Left ventricle myocardium inferior (tissue), 1 donor: ENCODE data around the gene SYT11. TPM values are rescaled to one million over a fixed set of nuclear protein-coding genes. Genes with fewer than 3 reads are reported as not detected.

Source experiments
- DNase-seq: peaks from one replicate; pipeline ENCODE4 v3.0.0-alpha.2; 2020
- H3K27ac ChIP-seq: fragments of 200-600 bp; replicated peaks from 2 replicates; pipeline ENCODE4 v1.8.0; 2021
- H3K27me3 ChIP-seq: fragments of 200-600 bp; 2 replicates; pipeline ENCODE4 v1.8.0; 2021; ENCODE audit warnings: low read depth
- H3K36me3 ChIP-seq: fragments of 200-600 bp; 2 replicates; pipeline ENCODE4 v1.8.0; 2021
- H3K4me1 ChIP-seq: fragments of 200-600 bp; 2 replicates; pipeline ENCODE4 v1.8.0; 2021
- H3K4me3 ChIP-seq: fragments of 200-600 bp; 2 replicates; pipeline ENCODE4 v1.8.0; 2021; ENCODE audit warnings: mild to moderate bottlenecking, moderate library complexity
- H3K9me3 ChIP-seq: fragments of 200-600 bp; replicated peaks from 2 replicates; pipeline ENCODE4 v1.8.0; 2021
- CTCF ChIP-seq: fragments of 200-600 bp; IDR thresholded peaks from 2 replicates; pipeline ENCODE4 v1.8.0; 2021; ENCODE audit warnings: antibody characterized with exemption, mild to moderate bottlenecking, borderline replicate concordance
- intact Hi-C: fragments of 100-400 bp; cut with micrococcal nuclease; formaldehyde crosslinking; loops from one replicate; pipeline ENCODE4 v1.11.0; 2022
- total RNA-seq: library from RNA; stranded (reverse); fragmentation: NEBNext Ultra II Directional; extraction: Animal tissue kit (Norgen Biotek cat#: 25700); gene quantifications from one replicate; pipeline ENCODE4 v1.2.1, GENCODE V29; 2021
- donor health status: DM: no; HTN: yes; CAD: no; lungs with severe emphysema.

Gene SYT11
- total RNA-seq, 1 donor from 2014 or later = 11.1 TPM

DNA sequence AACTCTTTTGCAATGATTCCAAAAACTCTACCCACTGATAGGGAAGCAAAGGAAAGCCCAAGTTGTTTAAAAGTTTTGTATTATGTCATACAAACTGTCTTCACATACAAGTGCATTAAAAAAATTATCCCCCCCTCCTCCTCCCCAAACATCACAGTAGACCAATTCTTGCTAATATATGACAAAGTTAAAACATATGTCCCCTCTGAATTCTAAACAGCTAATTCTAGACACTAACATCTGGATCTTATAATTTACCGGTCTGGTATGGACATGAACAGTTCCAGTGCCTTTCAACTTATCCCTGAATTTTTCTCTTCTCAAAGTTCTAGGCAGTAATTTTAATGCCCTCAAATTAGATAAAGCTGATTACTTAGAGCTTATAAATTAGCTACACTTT lies 38.4 kb downstream of the SYT11 start:
- no peaks in the 10 kb centered on the region for H3K9me3 ChIP-seq
- peaks cover 61% of the 10 kb centered on the region for H3K36me3 ChIP-seq
- no peak for DNase-seq
- H3K27me3 ChIP-seq = no peaks in the 10 kb centered on the region
- no peak overlapping the region for H3K4me3 ChIP-seq
- intact Hi-C loops = no loop called here
- peaks cover 13% of the 10 kb centered on the region for H3K4me1 ChIP-seq
- H3K27ac ChIP-seq = no peak overlapping the region
- TF ChIP-seq CTCF = no peak

DNA sequence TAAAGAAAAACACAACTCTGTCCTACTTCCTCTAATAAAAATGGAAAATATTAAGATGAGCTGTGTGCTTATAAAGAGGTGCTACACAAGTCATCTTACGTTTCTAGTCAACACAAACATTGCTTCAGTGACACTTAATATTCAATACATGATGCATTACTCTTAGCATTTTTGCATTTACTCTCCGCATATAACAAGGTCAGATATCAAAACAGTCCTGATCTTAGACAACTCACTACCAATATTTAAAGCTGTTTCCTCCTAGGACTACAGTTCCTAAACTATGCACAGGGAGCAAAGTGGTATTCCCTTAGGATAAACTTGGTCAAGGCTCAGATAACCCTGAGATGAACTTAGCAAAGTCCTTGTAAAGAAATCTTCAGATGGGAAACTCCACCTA lies 39.5 kb downstream of the SYT11 start:
- H3K4me3 ChIP-seq = no peak overlapping the region
- TF ChIP-seq CTCF = no peak
- peaks cover 3% of the 10 kb centered on the region for H3K4me1 ChIP-seq
- intact Hi-C loops = no loop called here
- DNase-seq = no peak
- H3K9me3 ChIP-seq = no peaks in the 10 kb centered on the region
- no peak overlapping the region for H3K27ac ChIP-seq
- no peaks in the 10 kb centered on the region for H3K27me3 ChIP-seq
- peaks cover 73% of the 10 kb centered on the region for H3K36me3 ChIP-seq

DNA sequence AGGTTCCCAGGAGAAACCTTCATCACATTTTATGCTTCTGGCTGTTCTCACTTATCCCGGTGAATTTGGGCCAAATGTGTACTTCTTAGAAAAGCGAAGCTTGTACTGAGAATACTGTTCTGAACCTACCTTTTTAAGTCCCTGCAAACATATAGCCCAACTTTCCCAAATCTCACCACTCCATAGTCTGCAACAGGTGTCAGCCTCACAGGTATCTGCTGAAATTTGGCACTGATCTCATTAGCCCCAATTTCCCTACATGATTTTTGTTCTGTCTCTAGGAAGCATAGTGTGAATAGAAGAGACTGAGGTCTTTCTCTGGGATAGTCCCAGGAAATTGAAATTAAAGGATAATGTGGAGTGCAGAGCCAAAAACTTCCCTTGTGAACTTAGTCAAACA lies 40.3 kb downstream of the SYT11 start:
- DNase-seq = no peak
- intact Hi-C loops = no loop called here
- no peak for TF ChIP-seq CTCF
- no peaks in the 10 kb centered on the region for H3K27me3 ChIP-seq
- H3K4me1 ChIP-seq = no peaks in the 10 kb centered on the region
- no peak overlapping the region for H3K4me3 ChIP-seq
- no peaks in the 10 kb centered on the region for H3K9me3 ChIP-seq
- peaks cover 81% of the 10 kb centered on the region for H3K36me3 ChIP-seq
- no peak overlapping the region for H3K27ac ChIP-seq

GRCh38 chr1:155900161-155900560 lies 40.8 kb downstream of the SYT11 start:
- DNase-seq = no peak
- H3K27ac ChIP-seq = no peak overlapping the region
- no peak for TF ChIP-seq CTCF
- no peaks in the 10 kb centered on the region for H3K27me3 ChIP-seq
- H3K4me3 ChIP-seq = no peak overlapping the region
- intact Hi-C loops = no loop called here
- no peaks in the 10 kb centered on the region for H3K9me3 ChIP-seq
- peaks cover 86% of the 10 kb centered on the region for H3K36me3 ChIP-seq
- H3K4me1 ChIP-seq = no peaks in the 10 kb centered on the region

- DNase-seq = no peak
- no peaks in the 10 kb centered on the region for H3K27me3 ChIP-seq
- TF ChIP-seq CTCF = no peak
- intact Hi-C loops = no loop called here
- peaks cover 98% of the 10 kb centered on the region for H3K36me3 ChIP-seq
- no peak overlapping the region for H3K4me3 ChIP-seq
- H3K9me3 ChIP-seq = no peaks in the 10 kb centered on the region
- H3K4me1 ChIP-seq = peaks cover 2% of the 10 kb centered on the region
- no peak overlapping the region for H3K27ac ChIP-seq
Measured at GRCh38 chr1:155904261-155904660, 44.9 kb downstream of the SYT11 start.

GRCh38 chr1:155909894-155910293 lies 50.5 kb downstream of the SYT11 start:
- Histone ChIP-seq H3K27ac (peak overlapping the region; percentile 91), H3K36me3 (peaks cover 74% of the 10 kb centered on the region), H3K27me3 (no peaks in the 10 kb centered on the region), H3K4me3 (peak overlapping the region; percentile 82), H3K4me1 (peaks cover 29% of the 10 kb centered on the region), H3K9me3 (no peaks in the 10 kb centered on the region)
- intact Hi-C loops = no loop called here
- DNase-seq = no peak
- no peak for TF ChIP-seq CTCF
